Aorta (tissue), 5 donors: ENCODE results near the gene CYP4F11. TPM values are rescaled to one million over a fixed set of nuclear protein-coding genes. Genes with fewer than 3 reads are reported as not detected.
"Not testable (repeated sequence)": the region's sequence is repeated elsewhere in the genome, so short reads cannot be mapped to it uniquely, and the experiment has no call there.

Experiments
- ATAC-seq: fragments of 200-7000 bp; cut with Tn5 transposase; one replicate; pipeline ENCODE4 v1.9.1; 2022; ENCODE audit warnings: moderate library complexity; ENCODE audit not compliant: low FRiP score
- DNase-seq, 2 donors: peaks; one replicate each; pipeline ENCODE4 v3.0.0-alpha.2; 2020
- H3K27ac ChIP-seq, 2 donors: one replicate each; pipeline ENCODE4 v1.5.1; 2013; ENCODE audit warnings: low read length in 2 of 2, mild to moderate bottlenecking in 2 of 2, moderate library complexity in 2 of 2, control low read depth in 1 of 2, inconsistent platforms in 1 of 2, low read depth in 1 of 2
- H3K27me3 ChIP-seq, 2 donors: one replicate each; pipeline ENCODE4 v1.6.1; 2013; ENCODE audit warnings: control low read depth in 1 of 2, low read length in 1 of 2, mild to moderate bottlenecking in 1 of 2, moderate library complexity in 1 of 2; ENCODE audit not compliant: insufficient read depth in 2 of 2, control insufficient read depth in 1 of 2
- H3K36me3 ChIP-seq, 2 donors: one replicate each; pipeline ENCODE4 v1.6.1; 2013; ENCODE audit warnings: control low read depth in 1 of 2, low read length in 1 of 2, mild to moderate bottlenecking in 1 of 2; ENCODE audit not compliant: insufficient read depth in 2 of 2, control insufficient read depth in 1 of 2
- H3K4me1 ChIP-seq, 2 donors: one replicate each; pipeline ENCODE4 v1.6.1; 2013; ENCODE audit warnings: low read length in 2 of 2, control low read depth in 1 of 2, mild to moderate bottlenecking in 1 of 2, moderate library complexity in 1 of 2; ENCODE audit not compliant: insufficient read depth in 2 of 2, control insufficient read depth in 1 of 2
- H3K4me3 ChIP-seq, 2 donors: one replicate each; pipeline ENCODE4 v1.5.1; 2013; ENCODE audit warnings: low read length in 2 of 2, control low read depth in 1 of 2, mild to moderate bottlenecking in 1 of 2
- H3K9me3 ChIP-seq: one replicate; pipeline ENCODE4 v1.6.1; 2013; ENCODE audit warnings: mild to moderate bottlenecking, low read length; ENCODE audit not compliant: control insufficient read depth
- WGBS, 2 donors: extraction: QIAGEN DNeasy Blood & Tissue Kit; methylation state at CpG; one replicate each; pipeline ENCODE4 v1.1.7; 2013; 5-methylcytosine and 5-hydroxymethylcytosine counted together
- intact Hi-C, 2 donors: fragments of 100-400 bp; cut with DNase I; formaldehyde crosslinking; loops; one replicate each; pipeline versions ENCODE4 v1.14.2 to v1.15.0; 2022
- polyA plus RNA-seq, 2 donors: library from polyadenylated mRNA; stranded (reverse); fragments of 200-250 nt; gene quantifications; one replicate each; pipeline ENCODE4 v1.2.3, GENCODE V29; 2013
- total RNA-seq, 2 donors: library from RNA; stranded (reverse); fragmentation: NEBNext Ultra II Directional; extraction: Animal tissue kit (Norgen Biotek cat#: 25700); gene quantifications; one replicate each; pipeline ENCODE4 v1.2.1, GENCODE V29; 2021
- donor health status: healthy with polysubstance abuse.
- donor health status: Bipolar disorder and iron deficiency.
- donor health status: DM: no; HTN: no; CAD: no.
- donor health status: DM: no; HTN: no; CAD: no.
- donor health status: DM: yes; HTN: yes; CAD: no.

The CYP4F11 gene
- total and polyA plus RNA-seq, 4 donors: 1.5 to 11.0 (median 7.2) TPM

DNA sequence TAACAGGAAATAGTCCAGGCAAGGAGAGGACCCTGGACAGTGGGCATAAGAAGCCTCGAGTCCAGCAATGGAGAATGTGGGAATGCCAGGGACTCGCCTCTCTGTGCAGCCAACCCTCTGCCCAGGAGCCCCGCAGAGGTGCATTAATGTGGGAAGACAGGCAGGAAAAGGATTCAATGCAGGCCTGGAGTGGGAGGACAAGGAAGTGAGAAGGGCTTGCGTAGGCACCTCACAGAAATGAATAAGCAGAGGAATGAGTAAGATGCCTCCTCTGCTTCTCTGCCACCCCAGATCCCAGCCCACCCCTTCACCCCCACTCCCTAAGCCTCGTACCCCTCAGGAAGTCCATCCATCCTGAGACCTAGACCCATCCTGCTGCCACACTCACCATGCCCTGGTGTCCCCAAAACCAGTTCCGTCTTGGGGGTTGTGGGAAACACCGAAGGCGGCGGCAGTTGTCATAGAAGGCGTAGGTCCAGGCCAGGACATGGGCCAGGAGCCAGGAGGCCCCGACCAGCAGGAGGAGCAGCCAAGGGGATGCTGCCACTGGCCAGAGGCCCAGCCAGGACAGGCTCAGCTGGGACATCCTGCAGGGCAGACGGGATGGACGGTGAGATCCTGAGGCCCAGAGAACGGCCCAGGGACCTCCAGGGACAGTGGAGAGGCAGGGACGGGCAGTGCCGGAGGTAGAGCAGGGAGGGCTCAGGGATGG is 37.1 kb downstream of the CYP4F11 start:
- intact Hi-C loops: no loop called here
- H3K9me3 ChIP-seq: peaks cover 1% of the 10 kb centered on the region
- H3K36me3 ChIP-seq: no peaks in the 10 kb centered on the region
- 83 to 85% methylated on average over 16 of the region's 16 CpGs for WGBS, 2 donors
- DNase-seq: no peak
- no peak overlapping the region for H3K27ac ChIP-seq
- ATAC-seq: no peak
- H3K27me3 ChIP-seq: no peaks in the 10 kb centered on the region
- no peaks in the 10 kb centered on the region for H3K4me1 ChIP-seq
- H3K4me3 ChIP-seq: no peak overlapping the region

DNA sequence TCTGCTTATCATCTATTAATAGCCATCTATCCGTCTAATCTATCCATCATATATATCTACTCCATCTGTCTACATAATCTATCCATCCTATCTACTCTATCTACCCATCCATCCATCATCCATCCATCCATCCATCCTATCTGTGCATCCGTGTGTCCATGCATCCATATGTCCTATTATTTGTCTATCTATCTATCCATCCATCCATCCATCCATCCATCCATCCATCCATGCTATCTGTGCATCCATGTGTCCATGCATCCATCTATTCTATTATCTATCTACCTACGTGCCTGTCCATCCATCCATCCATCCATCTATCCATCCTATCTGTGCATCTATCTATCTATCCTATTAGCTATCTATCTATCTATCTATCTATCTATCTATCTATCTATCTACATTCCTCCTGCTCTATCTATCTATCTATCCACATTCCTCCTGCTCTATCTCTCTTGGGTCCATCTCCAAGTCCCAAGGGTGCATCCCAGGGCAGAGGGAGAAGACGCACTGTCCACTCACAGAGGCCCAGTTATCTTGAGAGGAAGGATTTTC is 38.4 kb downstream of the CYP4F11 start:
- H3K9me3 ChIP-seq: no peaks in the 10 kb centered on the region
- no peak for ATAC-seq
- DNase-seq: no peak
- no peaks in the 10 kb centered on the region for H3K27me3 ChIP-seq
- no peaks in the 10 kb centered on the region for H3K4me1 ChIP-seq
- H3K4me3 ChIP-seq: no peak overlapping the region
- H3K36me3 ChIP-seq: no peaks in the 10 kb centered on the region
- H3K27ac ChIP-seq: no peak overlapping the region
- intact Hi-C loops: no loop called here
- 67 to 73% methylated on average over 4 of the region's 4 CpGs for WGBS, 2 donors

DNA sequence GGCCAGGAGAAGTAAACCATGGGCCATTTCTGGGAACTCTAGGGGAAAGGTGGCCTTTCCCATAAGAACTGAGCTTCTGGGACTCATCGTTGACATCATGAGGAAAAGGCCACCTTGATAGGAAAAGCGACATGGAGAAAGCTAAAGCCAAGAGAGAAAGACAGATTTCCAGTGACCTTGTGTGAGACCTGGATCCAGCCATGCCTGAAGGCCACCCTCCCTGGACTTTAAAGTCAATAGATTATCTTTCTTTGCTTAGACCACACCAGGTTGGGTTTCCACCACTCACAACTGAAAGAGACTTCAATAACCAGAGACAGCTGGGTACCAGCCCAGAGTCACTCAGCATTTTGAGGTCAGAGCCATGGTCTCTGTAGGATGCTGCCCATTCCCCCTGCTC is 40.0 kb downstream of the CYP4F11 start:
- H3K4me3 ChIP-seq: no peak overlapping the region
- no peaks in the 10 kb centered on the region for H3K27me3 ChIP-seq
- no peak for DNase-seq
- WGBS, 2 donors: 72 to 92% methylated on average over 2 of the region's 2 CpGs
- ATAC-seq: no peak
- no peaks in the 10 kb centered on the region for H3K9me3 ChIP-seq
- H3K4me1 ChIP-seq: no peaks in the 10 kb centered on the region
- no peaks in the 10 kb centered on the region for H3K36me3 ChIP-seq
- H3K27ac ChIP-seq: no peak overlapping the region
- intact Hi-C loops: no loop called here

DNA sequence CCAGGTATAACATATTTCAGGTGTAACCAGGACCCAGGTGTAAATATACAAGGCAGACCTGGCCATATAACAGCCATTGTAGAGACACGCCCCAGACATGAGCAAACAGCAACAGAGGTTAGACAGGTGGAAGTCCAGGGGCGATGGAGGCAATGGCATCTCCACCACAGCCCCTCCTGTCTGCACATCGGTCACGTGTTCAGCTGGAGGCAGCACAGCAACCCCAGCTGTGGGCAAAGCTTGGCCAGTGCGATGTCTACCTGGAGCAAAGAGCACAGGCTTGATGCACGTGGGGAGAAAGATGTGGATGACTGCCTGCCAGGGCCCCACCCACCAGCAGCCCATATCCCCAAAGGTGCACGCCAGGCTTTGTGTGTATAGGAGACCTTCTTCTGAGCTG is 40.9 kb downstream of the CYP4F11 start:
- WGBS, 2 donors: 60 to 65% methylated on average over 7 of the region's 7 CpGs
- no peaks in the 10 kb centered on the region for H3K27me3 ChIP-seq
- DNase-seq: no peak
- no peak overlapping the region for H3K27ac ChIP-seq
- intact Hi-C loops: no loop called here
- no peaks in the 10 kb centered on the region for H3K36me3 ChIP-seq
- H3K4me1 ChIP-seq: no peaks in the 10 kb centered on the region
- H3K4me3 ChIP-seq: no peak overlapping the region
- H3K9me3 ChIP-seq: no peaks in the 10 kb centered on the region
- ATAC-seq: no peak

DNA sequence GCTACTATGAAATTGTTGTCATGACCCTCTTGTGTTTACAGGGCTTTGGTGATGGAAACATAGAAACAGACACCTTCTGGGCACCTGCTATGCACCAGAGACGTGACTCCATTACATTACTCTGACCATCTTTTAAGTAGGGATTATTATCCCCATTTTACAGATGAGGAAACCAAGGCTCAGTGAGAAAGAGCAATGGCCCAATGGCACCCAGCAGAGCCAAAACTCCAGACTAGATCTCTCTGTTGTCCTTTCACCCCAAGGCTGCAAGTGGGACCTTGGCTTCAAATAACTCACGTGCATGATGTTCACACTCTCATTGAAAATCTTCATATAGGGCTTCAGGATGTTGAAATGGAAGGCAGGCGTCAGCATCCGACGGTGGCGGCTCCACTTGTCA is 42.3 kb downstream of the CYP4F11 start:
- no peak overlapping the region for H3K4me3 ChIP-seq
- H3K4me1 ChIP-seq: no peaks in the 10 kb centered on the region
- DNase-seq (no peak), ATAC-seq (no peak)
- H3K27me3 ChIP-seq: no peaks in the 10 kb centered on the region
- H3K36me3 ChIP-seq: no peaks in the 10 kb centered on the region
- WGBS, 2 donors: 64 to 75% methylated on average over 6 of the region's 6 CpGs
- no peaks in the 10 kb centered on the region for H3K9me3 ChIP-seq
- H3K27ac ChIP-seq: no peak overlapping the region
- intact Hi-C loops: no loop called here

DNA sequence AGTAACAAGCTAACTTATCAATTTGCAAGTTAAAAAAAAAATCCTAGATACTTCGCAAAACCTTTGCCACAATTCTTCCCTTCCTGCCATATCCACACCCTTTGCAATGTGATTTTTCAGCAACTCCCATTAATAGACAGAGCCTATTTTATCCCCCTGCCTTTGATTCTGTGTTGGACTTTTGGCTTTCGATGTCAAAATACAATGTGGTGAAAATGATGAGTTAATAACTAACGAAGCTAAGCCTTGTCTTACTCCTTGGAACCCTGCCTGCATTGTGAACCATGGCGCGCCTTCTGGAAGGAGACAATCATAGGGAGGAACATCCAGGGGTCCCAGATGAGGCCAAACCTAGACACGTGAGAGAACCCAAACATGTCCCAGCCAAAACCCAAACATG is 42.9 kb downstream of the CYP4F11 start:
- Histone ChIP-seq H3K4me1 (no peaks in the 10 kb centered on the region), H3K9me3 (no peaks in the 10 kb centered on the region), H3K27ac (no peak overlapping the region), H3K36me3 (no peaks in the 10 kb centered on the region), H3K4me3 (no peak overlapping the region), H3K27me3 (no peaks in the 10 kb centered on the region)
- ATAC-seq (no peak), DNase-seq (no peak)
- intact Hi-C loops: no loop called here
- WGBS, 2 donors: 69 to 79% methylated on average over 6 of the region's 6 CpGs

DNA sequence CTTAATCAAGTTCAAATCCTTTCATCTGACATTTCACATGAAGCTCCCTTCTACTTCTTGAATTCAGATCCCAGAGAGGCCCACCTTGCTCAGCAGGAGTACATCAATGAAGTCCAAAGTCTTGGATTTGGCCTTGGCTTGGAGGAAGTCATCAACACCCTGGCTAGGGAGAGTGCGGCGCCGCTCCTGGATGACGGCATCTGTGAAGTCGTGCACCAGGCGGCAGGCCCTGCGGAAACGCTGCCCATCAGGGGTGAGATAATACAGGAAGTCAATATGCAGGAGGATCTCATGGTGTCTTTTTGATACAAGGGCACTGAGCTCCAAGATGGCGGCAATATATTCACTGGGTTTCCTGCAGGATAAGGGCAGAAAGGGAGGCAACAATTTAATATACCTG is 45.0 kb downstream of the CYP4F11 start:
- DNase-seq, H3K4me1 ChIP-seq, ATAC-seq, H3K9me3 ChIP-seq, H3K27ac ChIP-seq, intact Hi-C loops, H3K27me3 ChIP-seq, H3K4me3 ChIP-seq, H3K36me3 ChIP-seq: not testable (repeated sequence)
- WGBS, 2 donors: 83 to 86% methylated on average over 9 of the region's 9 CpGs

DNA sequence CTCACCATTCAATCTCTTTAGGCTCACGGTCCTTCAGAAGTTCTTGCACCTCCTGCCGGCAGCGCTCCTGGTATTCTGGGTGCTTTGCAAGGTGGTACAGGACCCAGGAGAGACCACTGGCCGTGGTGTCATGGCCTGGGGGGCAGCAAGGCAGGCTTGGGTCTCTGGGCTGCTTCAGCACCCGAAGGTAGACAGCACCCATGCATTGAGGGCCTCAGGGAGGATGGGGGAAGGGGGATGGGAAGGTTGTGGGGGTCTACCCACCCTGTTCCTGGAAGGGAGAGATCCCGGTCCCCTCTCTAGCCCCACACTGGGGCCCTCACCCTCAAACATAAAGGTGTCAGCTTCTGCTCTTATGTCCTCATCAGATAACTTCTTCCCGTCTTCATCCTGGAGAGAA is 48.4 kb downstream of the CYP4F11 start:
- 71 to 77% methylated on average over 7 of the region's 7 CpGs for WGBS, 2 donors
- H3K27me3 ChIP-seq: no peaks in the 10 kb centered on the region
- H3K36me3 ChIP-seq: no peaks in the 10 kb centered on the region
- no peak overlapping the region for H3K4me3 ChIP-seq
- DNase-seq: no peak
- intact Hi-C loops: no loop called here
- no peak for ATAC-seq
- no peak overlapping the region for H3K27ac ChIP-seq
- no peaks in the 10 kb centered on the region for H3K9me3 ChIP-seq
- no peaks in the 10 kb centered on the region for H3K4me1 ChIP-seq

DNA sequence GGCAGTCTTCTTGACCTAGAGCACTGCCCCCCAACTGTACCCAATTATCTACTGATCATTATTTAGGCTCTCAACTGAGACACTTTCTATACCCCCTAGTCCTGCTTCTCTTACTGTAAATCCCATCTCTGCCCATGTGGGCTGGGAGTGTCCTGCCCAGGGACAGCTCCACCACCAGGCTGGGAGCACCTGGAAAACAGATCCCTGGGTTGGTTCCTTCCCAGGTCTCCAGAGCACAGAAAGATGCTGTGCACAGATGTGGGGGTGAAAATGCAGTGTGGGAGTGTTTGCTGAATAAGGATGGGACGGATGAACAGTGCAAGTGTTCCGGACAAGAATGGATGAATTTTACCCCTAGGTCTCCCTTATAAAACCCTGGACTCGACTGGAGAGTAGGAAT is 49.2 kb downstream of the CYP4F11 start:
- Histone ChIP-seq H3K9me3 (no peaks in the 10 kb centered on the region), H3K27ac (no peak overlapping the region), H3K27me3 (no peaks in the 10 kb centered on the region), H3K4me1 (no peaks in the 10 kb centered on the region), H3K36me3 (no peaks in the 10 kb centered on the region), H3K4me3 (no peak overlapping the region)
- 69 to 70% methylated on average over 3 of the region's 3 CpGs for WGBS, 2 donors
- DNase-seq: no peak
- intact Hi-C loops: no loop called here
- no peak for ATAC-seq
